GM12874 (cell line): Measurements from ENCODE around the gene ZNF584.

Source experiments
- TF ChIP-seq, protein P1 (sequence below): IDR thresholded peaks from 2 replicates; pipeline ENCODE4 v1.5.1; 2011; ENCODE audit warnings: low read depth, mild to moderate bottlenecking, control low read depth, low read length, moderate library complexity; ENCODE audit not compliant: insufficient read depth

ZNF584 gene

DNA sequence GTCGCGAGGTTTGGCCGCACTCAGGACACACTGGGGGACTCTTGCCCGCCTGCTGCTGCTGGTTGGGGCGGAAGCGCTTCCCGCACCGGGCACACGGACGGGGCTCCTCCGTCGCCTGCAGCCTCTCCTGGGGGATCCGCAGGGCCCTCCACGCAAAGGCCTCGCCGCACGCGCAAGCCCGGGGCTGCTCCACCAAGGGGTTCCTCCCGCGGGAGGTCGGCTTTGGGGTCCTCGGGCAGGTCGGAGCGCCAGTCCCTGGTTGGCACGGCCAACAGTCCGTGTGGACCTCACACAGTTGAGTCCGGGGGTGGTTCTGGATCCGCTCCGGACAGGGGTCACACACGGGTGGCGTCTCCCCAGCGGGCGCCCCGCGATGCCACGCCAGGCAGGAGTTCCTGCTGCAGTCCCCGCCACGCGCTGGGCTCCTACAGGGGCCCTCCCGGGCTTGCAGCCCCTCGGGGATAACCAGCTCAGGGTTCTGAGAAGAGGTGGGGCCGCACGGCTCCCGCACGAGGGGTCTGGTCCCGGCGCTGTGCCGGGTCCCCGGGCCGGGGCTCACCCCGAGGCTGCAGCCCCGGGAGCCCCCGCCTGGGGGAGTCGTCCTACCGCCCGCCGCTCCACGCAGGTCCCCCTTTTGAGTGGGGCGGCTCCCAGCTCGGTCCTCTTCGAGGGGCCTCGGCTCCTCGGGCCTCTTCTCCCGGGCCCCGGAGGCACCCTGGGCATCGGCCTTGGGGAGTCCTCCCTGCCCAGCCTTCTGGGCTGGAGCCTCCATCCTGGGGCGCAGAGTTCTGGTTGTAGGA is 39.7 kb upstream of the ZNF584 start:
- TF ChIP-seq, protein P1, sequence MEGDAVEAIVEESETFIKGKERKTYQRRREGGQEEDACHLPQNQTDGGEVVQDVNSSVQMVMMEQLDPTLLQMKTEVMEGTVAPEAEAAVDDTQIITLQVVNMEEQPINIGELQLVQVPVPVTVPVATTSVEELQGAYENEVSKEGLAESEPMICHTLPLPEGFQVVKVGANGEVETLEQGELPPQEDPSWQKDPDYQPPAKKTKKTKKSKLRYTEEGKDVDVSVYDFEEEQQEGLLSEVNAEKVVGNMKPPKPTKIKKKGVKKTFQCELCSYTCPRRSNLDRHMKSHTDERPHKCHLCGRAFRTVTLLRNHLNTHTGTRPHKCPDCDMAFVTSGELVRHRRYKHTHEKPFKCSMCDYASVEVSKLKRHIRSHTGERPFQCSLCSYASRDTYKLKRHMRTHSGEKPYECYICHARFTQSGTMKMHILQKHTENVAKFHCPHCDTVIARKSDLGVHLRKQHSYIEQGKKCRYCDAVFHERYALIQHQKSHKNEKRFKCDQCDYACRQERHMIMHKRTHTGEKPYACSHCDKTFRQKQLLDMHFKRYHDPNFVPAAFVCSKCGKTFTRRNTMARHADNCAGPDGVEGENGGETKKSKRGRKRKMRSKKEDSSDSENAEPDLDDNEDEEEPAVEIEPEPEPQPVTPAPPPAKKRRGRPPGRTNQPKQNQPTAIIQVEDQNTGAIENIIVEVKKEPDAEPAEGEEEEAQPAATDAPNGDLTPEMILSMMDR = no peak

DNA sequence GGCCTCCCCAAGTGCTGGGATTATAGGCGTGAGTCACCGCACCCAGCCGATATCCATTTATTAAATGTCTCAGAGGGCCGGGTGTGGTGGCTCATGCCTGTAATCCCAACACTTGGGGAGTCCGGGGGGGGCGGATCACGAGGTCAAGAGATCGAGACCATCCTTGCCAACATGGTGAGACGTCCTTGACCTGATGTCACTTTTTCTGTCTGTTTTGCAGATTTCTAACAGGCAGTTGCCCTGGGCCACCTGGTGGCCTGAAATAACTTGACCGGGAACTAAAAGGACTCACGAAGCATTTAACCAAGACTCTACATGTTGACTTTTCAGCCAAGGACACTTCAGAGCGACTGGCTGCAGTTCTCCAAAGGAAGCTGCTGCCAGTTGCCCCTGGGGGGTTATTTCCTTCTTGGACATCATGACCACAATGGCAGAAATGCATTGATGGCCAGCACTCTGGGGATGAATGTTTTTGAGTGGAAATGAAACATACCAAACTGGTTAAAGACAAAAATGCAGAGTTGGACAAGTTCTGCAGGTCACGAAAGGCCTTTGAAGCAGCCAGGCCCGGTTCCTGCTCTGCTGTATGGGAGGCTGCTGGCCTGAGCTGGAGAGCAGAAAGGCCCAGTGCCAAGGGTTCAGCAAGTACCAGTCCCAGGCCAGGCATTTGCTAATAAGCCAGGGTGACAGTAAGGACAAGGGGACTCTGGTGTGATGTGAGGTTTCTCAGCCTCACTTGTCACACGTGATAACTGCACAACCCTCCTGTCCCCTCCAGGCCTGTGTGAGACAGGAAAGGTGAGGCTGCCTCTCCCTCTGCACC is 35.9 kb upstream of the ZNF584 start:
- TF ChIP-seq, protein P1 = no peak

DNA sequence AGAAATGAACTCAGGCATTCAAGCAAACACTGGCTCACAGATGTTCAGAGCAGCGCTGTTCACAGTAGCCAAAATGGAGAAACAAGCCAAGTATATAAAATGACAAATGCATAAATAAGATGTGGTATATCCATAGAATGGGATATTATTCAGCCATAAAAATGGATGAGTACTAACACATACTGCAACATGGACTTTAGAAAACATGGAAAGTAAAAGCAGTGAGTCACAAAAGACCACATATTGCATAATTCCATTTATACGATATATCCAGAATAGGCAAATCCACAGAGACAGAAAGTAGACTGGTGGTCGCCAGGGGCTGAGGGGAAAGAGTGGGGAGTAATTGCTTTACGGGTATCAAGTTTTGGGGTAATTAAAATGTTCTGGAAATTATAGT is 34.2 kb upstream of the ZNF584 start:
- TF ChIP-seq, protein P1 = no peak

DNA sequence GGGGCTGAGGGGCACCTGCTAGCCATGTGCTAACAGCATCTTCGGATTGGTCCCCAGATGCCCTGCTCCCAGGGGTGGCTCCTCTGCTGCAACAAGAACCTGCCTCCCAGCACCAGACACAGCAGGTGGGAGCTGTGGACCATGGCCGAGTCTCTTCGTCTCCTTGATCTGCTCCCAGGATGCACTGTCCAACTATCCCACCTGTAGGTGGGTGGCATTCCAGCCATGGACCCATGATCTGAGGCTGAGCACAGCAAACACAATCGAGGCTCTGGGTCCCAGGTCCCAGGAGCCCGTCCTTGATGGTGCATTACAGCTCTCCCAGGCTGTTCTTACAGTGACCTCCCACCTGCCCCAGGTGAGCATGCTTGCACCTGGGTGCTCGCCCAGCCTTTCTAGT is 29.2 kb upstream of the ZNF584 start:
- TF ChIP-seq, protein P1 = no peak

DNA sequence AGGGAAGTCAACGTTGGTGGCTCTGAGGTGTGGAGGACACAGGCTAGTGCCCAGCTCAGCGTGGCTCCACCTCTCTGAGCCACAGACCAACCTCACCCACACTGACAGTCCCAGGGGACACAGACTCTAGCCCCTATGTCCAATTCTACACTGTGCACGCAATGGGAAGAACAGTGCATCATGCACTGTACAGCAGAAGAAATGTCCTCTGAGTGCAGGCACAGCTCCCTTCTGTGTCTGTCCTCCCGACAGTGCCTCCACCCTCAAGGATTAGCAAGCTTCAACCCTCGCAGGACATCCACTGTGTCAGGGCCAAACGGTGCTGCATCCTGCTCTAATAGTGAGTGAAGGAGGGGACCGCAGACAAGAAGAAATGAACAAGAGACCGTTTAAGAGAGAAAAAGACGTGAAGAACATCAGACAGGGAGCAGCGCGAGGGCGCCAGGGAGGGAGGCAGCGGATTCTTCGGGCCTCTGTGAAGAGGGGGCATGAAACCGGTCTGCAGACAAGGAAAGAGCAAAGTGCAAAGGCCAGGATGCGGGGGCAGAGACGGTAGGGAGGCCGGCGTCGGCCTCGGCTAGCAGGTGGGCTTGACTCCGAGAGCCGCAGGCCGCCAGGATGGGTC is 28.3 kb upstream of the ZNF584 start:
- TF ChIP-seq, protein P1 = no peak

DNA sequence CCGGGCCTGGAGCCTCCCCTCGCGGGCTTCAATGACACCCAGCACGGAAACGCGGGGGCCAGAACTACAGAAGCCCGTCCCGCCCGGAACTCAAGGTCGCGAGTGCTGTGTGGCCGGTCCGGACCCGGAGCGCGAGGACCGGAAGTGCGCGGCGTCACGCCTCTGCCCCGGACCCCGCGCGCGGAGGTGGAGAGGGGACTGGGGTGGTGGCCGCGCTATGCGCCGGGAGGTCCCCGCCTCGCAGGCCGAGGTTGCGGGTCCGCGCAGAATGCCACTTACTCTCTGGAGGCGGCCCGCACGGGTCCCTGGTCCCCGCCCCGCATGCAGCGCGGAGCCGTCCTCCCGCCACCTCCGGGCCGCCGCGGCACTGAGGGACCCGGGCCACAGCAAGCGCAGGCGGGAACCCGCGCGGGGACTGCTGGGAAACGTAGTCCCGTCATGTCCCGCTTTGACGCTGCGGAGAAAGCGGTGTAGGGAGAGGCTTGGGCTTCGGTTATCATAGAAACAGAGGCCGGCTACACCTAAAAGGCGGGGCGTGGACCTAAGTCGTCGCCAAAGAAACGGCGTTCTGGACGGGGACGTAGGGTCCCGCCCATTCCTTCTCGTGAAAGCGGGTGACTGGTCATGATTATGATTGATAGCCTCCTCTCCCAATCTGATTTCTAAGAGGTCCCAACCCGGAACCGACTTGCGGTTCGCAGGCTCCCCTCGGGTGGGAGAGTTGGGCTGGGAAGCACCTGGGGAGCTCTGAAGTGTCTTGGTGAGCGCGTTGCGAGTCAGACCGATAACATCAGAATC is 27.6 kb upstream of the ZNF584 start, which contains the start of gene ZNF837:
Gene ZNF837, minus strand, starts transcription at position 369 of the 798 bp plus-strand sequence. CDS start 11,698 bp downstream, outside the sequence.
- TF ChIP-seq, protein P1 = no peak
